Heart left ventricle (tissue), 13 donors: ENCODE data around the gene EFS.

Source experiments
- POLR2A ChIP-seq, 2 donors: fragments of 450-650 bp; IDR thresholded peaks; one replicate each; pipeline ENCODE4 v1.6.1; 2017; ENCODE audit warnings: antibody characterized with exemption in 2 of 2, mild to moderate bottlenecking in 2 of 2, moderate library complexity in 2 of 2
- TF ChIP-seq, protein P1 (sequence below), 12 donors: fragments of 200-600 bp; sonication (generic) in 4 of 12; IDR thresholded peaks; one replicate each; pipeline versions ENCODE4 v1.5.0 to v1.8.0; 2018 to 2022; ENCODE audit warnings: antibody characterized with exemption in 12 of 12, mild to moderate bottlenecking in 5 of 12
- donor health status: ischemic (EF 13 %, LVEDD 7.1; RV severe dilation, severe dysfunction).
- donor health status: DM: no; HTN: yes; CAD: no.
- donor health status: DM: no; HTN: no; CAD: no.
- donor health status: ischemic (EF 25% LVEDD 6.9; RV normal size, moderate dysfunction).
- donor health status: ischemic (EF 25% LVEDD 5.7; RV mildly dilated, moderate dysfunction).
- donor health status: ischemic (EF 35%, LVEDD 5.7; RV mildly dilated, moderate dysfunction).
- donor health status: nonischemic (EF 11% LVEDD 7.7; RV severe dilation, severe dysfunction).
- donor health status: DM: yes; HTN: yes; CAD: no.
- donor health status: PGD.
- donor health status: ischemic (EF 29% LVEDD 5.4; RV normal size, mild dysfunction).
- donor health status: nonischemic (EF 23%, LVEDD 6.1; RV moderate dilation, normal function).

DNA sequence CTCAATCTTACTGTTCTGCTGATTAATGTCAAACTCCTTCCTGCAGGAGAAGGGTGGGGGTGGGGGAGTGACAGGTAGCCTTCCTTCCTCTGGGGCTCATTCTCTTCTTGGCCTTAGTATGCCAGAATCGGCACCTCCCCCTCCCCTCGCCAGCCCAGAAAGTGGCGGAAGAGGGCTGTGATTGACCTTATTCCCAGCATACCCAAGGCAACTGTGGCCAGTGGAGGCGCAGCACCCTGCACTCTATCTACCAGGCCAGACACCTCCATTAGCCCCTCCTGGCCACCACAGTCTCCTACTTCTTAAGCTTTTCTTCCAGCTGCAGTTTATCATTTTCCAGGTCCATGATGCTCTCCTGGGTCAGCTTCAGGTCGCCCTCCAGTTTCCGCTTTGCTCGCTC lies 27.6 kb upstream of the EFS start:
- TF ChIP-seq, protein P1, sequence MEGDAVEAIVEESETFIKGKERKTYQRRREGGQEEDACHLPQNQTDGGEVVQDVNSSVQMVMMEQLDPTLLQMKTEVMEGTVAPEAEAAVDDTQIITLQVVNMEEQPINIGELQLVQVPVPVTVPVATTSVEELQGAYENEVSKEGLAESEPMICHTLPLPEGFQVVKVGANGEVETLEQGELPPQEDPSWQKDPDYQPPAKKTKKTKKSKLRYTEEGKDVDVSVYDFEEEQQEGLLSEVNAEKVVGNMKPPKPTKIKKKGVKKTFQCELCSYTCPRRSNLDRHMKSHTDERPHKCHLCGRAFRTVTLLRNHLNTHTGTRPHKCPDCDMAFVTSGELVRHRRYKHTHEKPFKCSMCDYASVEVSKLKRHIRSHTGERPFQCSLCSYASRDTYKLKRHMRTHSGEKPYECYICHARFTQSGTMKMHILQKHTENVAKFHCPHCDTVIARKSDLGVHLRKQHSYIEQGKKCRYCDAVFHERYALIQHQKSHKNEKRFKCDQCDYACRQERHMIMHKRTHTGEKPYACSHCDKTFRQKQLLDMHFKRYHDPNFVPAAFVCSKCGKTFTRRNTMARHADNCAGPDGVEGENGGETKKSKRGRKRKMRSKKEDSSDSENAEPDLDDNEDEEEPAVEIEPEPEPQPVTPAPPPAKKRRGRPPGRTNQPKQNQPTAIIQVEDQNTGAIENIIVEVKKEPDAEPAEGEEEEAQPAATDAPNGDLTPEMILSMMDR (IDR thresholded peaks at IDR 0.05): no peak
- no peak for TF ChIP-seq POLR2A (IDR thresholded peaks at IDR 0.05)
